ENCODE data around the gene DYSF.

Gene DYSF

GRCh38 chr2:71575966-71576365 is 122.6 kb downstream of the DYSF start:
- no peak for DNase-seq (ENCODE audit: low spot score)

GRCh38 chr2:71576541-71576940 is 123.2 kb downstream of the DYSF start:
- DNase-seq (ENCODE audit: low spot score) = no peak

- no peak for DNase-seq (ENCODE audit: low spot score)
Observed at GRCh38 chr2:71577209-71577608, 123.8 kb downstream of the DYSF start.

DNA sequence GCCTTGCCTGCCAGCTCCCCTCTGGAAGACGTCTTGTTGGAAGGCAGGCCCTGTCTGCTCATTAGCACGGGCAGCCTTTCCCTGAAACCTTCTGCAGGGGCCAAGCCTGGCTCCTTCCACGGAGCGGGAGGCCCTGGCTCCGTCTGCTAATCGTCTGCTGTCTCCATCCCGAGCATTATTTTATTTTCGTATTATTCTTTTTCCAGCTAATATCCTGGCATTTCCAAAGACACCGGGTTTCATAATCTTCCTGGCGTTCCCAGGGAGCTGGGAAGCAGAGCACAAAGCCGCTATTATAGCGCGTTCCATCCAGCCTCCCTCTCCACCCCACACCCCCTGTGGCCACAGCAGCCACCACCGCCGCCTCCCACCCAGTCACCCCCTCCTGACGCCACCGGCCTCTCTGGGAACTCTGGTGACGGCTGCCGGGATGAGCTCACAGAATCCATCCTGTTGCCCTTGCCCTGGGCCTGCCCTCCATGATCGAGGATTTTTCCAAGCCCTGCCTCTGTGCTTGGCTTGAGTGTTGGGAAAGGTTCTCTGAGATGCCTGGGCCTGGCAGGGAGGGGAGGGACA is 125.5 kb downstream of the DYSF start:
- DNase-seq (ENCODE audit: low spot score) = no peak

DNA sequence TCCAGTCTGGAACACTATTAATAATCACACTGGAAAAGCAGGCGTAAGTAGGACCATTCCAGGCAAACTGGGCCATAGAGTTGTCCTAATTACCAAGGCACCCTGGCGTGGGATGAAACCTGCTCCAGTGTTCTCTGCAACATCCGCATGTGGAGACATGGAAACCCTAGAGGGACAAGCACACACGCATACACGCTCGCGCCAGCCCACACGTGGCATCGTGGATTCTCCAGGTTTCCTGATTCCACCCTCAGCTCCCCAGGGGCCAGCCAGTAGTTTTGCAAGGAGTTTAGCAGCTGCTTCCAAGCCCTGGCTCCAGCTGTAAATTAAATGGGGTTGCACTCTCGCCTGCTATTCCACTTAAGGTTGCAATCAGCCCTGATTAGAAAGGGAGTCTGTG is 127.7 kb downstream of the DYSF start:
- no peak for DNase-seq (ENCODE audit: low spot score)

GRCh38 chr2:71583876-71584275 is 130.5 kb downstream of the DYSF start:
- DNase-seq (ENCODE audit: low spot score) = no peak

- no peak for DNase-seq (ENCODE audit: low spot score)
Observed at GRCh38 chr2:71586471-71586870, 133.1 kb downstream of the DYSF start.

DNA sequence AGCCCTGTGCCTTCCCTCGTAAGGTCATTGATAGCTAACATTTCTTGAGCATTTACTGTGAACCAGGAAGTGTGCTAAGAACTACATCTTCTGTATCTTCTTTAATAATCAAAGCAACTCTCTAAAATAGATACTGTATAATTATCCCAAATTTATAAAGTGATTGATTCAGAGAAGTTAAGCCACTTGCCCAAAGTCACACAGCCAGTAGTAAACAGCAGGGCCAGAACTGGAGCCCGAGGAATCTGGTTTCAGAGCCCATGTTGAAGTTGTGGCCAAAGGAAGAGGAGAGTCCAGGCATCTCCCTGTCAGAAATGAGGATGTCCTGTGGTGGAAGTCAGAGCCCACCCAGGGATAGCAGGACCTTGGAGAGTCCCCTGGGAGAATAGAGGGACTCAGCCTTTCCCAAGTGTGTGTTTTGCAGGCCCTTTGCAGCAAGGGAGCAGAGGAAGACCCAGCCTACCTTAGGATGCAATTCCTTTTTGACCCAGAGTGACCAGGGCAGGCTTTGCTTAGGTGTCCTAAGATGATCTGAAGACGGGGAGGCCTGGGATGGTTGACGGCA is 134.2 kb downstream of the DYSF start:
- no peak for DNase-seq (ENCODE audit: low spot score)

DNA sequence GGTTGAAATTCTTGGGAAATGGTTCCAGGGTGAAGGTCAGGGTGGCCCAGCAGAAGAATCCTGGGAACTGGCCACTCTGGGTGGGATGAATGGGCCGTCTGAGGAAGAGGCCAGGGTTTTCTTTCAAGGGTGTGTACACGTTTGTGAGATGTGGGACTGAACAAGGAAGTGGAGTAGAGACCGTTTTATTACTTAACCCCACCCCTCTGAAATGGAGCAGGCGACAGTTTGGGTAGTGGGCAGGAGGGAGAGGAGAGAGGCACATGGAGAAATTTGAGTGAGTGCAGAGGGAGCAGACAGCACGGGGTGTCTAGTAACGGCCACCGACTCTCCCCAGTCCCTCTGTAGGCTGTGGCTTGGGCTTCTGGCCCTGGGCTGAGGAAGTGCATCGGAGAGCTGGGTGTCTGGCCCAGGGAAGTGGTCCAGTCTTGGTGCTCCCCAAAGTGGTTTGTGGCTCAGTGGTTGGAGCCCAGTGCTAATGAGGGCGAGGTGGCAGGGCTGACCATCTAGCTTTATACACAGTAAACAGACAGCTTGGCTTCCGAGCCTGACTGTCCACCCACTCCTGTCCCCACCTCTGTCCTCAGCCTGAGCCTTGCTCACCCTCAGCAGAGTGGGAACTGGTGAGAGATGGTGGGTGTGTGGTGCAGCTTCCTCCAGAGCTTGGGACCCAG is 135.3 kb downstream of the DYSF start:
- no peak for DNase-seq (ENCODE audit: low spot score)

DNA sequence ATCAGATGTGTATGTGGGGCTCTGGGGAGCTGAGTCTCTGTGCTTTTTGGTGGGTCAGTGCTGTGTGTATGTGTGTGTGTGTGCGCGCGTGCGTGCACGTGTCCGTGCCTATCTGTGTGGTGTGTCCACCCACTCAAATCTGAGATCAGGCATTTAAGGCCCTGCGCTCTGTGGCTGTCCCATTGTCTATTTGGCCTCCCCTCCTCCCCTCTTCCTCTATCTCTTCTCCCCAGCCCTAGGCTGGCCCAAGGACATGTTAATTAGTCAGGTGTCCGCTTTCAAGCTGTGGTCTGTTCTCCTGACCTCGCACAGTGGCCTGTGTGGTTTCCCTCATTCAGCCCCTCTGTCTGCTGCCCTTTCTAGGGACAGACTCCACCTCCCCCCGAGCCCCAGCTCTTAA is 136.4 kb downstream of the DYSF start:
- DNase-seq (ENCODE audit: low spot score) = no peak

GRCh38 chr2:71591044-71591443 is 137.7 kb downstream of the DYSF start:
- no peak for DNase-seq (ENCODE audit: low spot score)

GRCh38 chr2:71592181-71592711 is 138.9 kb downstream of the DYSF start:
- no peak for DNase-seq (ENCODE audit: low spot score)

DNA sequence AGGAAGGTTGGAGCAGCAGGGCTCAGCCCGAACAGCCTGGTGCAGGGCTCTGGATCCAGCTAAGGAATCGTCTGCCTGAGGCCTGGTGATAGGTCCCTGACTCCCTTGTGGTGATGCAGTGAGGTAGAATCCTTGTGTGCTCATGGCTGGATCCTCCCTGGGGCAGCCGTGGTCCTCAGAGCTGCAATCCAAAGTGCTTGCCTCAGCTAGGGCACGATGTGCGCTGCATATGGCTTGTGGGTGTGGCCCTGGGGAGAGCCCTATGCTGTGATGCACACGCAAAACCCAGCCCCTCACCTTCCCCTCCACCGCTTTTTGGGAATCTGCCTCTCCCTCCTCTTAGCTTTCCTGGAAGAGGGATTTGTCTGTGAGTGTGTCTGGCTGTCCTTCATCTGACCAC is 142.2 kb downstream of the DYSF start:
- DNase-seq (ENCODE audit: low spot score) = no peak

DNA sequence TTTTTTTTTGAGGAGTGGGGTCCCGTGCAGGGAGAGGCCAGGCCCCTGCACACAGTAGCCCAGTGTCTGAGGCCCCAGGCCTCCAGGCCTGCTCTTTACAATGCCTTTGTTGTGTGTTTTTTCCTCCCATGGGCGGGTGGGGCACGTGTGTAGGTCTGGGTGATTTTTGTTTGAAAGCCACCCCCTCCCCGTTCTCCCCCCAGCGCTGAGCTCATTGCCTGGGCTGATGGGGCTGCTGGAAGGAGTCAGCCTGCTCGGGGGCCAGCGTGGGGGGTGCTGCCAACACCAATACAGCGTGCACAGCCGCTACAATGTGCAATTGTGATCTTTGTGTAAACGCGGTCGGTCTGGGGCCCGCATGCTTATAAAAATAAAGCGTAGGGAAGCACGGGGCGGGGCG is 142.7 kb downstream of the DYSF start:
- DNase-seq (ENCODE audit: low spot score) = no peak

DNA sequence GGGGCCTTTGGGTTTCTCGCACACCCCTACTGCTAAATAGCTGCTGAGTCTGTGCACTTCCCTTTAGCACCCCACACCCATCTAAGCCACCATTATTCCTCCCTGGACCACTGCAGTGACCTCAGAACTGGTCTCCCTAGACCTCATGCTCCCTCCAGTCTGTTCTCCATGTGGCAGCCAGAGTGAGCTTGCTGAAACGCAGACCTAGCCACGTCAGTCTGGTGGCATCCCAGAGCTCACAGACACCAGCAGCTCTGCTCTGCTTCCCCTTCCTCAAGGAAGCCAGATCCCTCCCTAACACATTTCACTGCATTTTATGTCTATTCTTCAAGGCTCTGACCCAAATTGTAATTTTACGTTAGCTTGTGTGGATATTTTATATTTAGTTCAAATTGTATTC is 144.4 kb downstream of the DYSF start:
- DNase-seq (ENCODE audit: low spot score) = no peak

GRCh38 chr2:71598526-71598925 is 145.2 kb downstream of the DYSF start:
- no peak for DNase-seq (ENCODE audit: low spot score)

DNA sequence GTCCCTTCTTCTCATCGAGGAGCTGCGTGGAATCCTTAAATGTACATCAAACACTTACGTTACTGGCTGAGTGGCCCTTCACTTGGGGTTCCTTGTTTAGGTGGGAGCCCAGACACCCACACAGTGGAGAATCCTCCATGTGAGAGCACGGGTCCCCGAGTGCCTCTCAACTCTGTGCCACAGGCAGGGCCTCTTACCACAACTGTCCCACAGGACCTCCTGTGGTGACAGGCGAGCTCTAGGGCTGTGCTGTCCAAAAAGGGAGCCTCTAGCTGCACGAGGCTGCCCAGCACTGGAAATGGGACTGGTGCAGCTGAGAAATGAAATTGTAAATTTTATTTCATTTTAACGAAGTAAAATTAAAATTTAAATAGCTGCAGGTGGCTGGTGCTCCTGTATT is 145.7 kb downstream of the DYSF start:
- DNase-seq (ENCODE audit: low spot score) = no peak

GRCh38 chr2:71599646-71600236 is 146.4 kb downstream of the DYSF start:
- no peak for DNase-seq (ENCODE audit: low spot score)

GRCh38 chr2:71600555-71600954 is 147.2 kb downstream of the DYSF start:
- DNase-seq (ENCODE audit: low spot score) = no peak

GRCh38 chr2:71601136-71602114 is 148.1 kb downstream of the DYSF start:
- DNase-seq (ENCODE audit: low spot score) = no peak

GRCh38 chr2:71602115-71602495 is 148.7 kb downstream of the DYSF start:
- DNase-seq (ENCODE audit: low spot score) = no peak

- DNase-seq (ENCODE audit: low spot score) = no peak
Observed at GRCh38 chr2:71602581-71602980, 149.2 kb downstream of the DYSF start.

All from germinal center (tissue), 1 donor.